ENCODE results near the gene KANSL1. TPM values are rescaled to one million over a fixed set of nuclear protein-coding genes. Genes with fewer than 3 reads are reported as not detected.

The KANSL1 gene
- total and polyA plus RNA-seq, 2 of the 4 experiments (the other 2 are of a cell fraction) = 19.1 to 49.6 TPM

DNA sequence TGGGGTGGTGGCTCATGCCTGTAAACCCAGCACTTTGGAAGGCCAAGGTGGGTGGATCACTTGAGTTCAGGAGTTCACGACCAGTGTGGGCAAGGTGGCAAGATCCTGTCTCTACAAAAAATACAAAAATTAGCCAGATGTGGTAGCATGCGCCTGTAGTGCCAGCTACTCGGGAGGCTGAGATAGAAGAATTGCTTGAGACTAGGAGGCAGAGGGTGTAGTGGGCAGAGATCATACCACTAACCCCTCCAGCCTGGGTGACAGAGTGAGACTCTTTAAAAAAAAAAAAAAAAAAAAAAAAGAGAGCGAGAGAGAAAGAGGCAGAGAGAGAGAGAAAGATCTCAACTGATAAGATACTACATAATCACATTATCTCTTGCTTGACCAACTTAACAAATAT is 45.9 kb downstream of the KANSL1 start:
- Histone ChIP-seq H3K23ac (ENCODE audit: low read depth, low read length) (no peak overlapping the region), H4K5ac (ENCODE audit: low read depth, low read length) (no peak overlapping the region), H4K20me1 (ENCODE audit: insufficient read depth, low read length) (peaks cover 93% of the 10 kb centered on the region), H4K8ac (ENCODE audit: low read depth in 2 of 2, low read length in 2 of 2) (no peak overlapping the region), H2AK5ac (ENCODE audit: low read depth, low read length) (no peak overlapping the region), H3K27me3 (ENCODE audit: control insufficient read depth, insufficient read depth, low read length) (no peaks in the 10 kb centered on the region), H2AK9ac (replicated peaks; ENCODE audit: low read depth, low read length, poor library complexity) (no peak overlapping the region), H3K56ac (ENCODE audit: extremely low read depth, insufficient read depth, low read length) (no peak overlapping the region), H3K27ac (ENCODE audit: insufficient read depth, low read length) (no peak overlapping the region), H2BK15ac (ENCODE audit: low read depth, low read length) (no peak overlapping the region), H3K4ac (ENCODE audit: low read depth, low read length) (no peak overlapping the region), H3K9ac (ENCODE audit: low read depth, low read length) (no peak overlapping the region), H3K4me1 (ENCODE audit: control insufficient read depth, insufficient read depth, low read length) (peaks cover 3% of the 10 kb centered on the region), H3K79me1 (ENCODE audit: low read depth in 1 of 2, low read length in 2 of 2) (peaks cover 17 to 78% of the 10 kb centered on the region in 2 experiments), H3K9me1 (ENCODE audit: insufficient read depth, low read length) (peaks cover 5% of the 10 kb centered on the region), H3K36me3 (ENCODE audit: control insufficient read depth, insufficient read depth, low read length) (no peaks in the 10 kb centered on the region), H4K91ac (ENCODE audit: insufficient read depth, low read depth, low read length) (no peak overlapping the region), H3K4me2 (ENCODE audit: low read depth, low read length) (no peak overlapping the region), H3K14ac (replicated peaks; ENCODE audit: low read depth, low read length) (no peak overlapping the region), H2BK5ac (ENCODE audit: low read depth, low read length, poor library complexity, severe bottlenecking) (no peak overlapping the region), H3K18ac (ENCODE audit: low read depth, low read length) (no peak overlapping the region), H2BK20ac (ENCODE audit: low read depth, low read length) (no peak overlapping the region), H3K4me3 (ENCODE audit: insufficient read depth, low read depth, low read length) (no peak overlapping the region), H3K9me3 (ENCODE audit: control insufficient read depth, insufficient read depth, low read length) (no peaks in the 10 kb centered on the region), H2BK120ac (ENCODE audit: low read depth, low read length) (no peak overlapping the region), H2AFZ (replicated peaks; ENCODE audit: low read length, poor library complexity) (no peak overlapping the region)
- no peak for ATAC-seq (ENCODE audit: low read depth)
- POLR2A ChIA-PET (ENCODE audit: unreplicated experiment) = no interaction called here
- CTCF ChIA-PET = interaction anchor here (0.6 kb wide), 1 partner anchor 41 kb away, joined by 3 read pairs; no protein-coding TSS in a partner anchor
- no TSS peak for BruUV-seq (replicated peaks)
- dilution Hi-C loops (cut with HindIII; ENCODE audit: low sequenced_read_pairs, unreplicated experiment) (no loop called here), intact Hi-C loops (cut with micrococcal nuclease) (no loop called here), in situ Hi-C loops (cut with MboI; ENCODE audit: low sequenced_read_pairs) (no loop called here)
- no CpG with 5 or more reads among the region's 4 CpGs for WGBS, 2 experiments (ENCODE audit: extremely low coverage in 2 of 2, insufficient read length in 1 of 2)
- TF ChIP-seq CEBPB (IDR thresholded peaks at IDR 0.05; ENCODE audit: low read depth, low read length) (no peak), SMC3 (IDR thresholded peaks at IDR 0.05; ENCODE audit: low read depth, low read length) (no peak), BHLHE40 (IDR thresholded peaks at IDR 0.05; ENCODE audit: low read depth, low read length) (no peak), MXI1 (IDR thresholded peaks at IDR 0.05; ENCODE audit: borderline replicate concordance, low read depth, low read length) (no peak), RAD21 (IDR thresholded peaks at IDR 0.05; ENCODE audit: low read length) (no peak), RCOR1 (IDR thresholded peaks at IDR 0.05; ENCODE audit: insufficient replicate concordance, low read length) (no peak)
- TF ChIP-seq, protein P1, sequence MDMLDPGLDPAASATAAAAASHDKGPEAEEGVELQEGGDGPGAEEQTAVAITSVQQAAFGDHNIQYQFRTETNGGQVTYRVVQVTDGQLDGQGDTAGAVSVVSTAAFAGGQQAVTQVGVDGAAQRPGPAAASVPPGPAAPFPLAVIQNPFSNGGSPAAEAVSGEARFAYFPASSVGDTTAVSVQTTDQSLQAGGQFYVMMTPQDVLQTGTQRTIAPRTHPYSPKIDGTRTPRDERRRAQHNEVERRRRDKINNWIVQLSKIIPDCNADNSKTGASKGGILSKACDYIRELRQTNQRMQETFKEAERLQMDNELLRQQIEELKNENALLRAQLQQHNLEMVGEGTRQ (IDR thresholded peaks at IDR 0.05; ENCODE audit: low read depth, low read length) = no peak
- DNase-seq = no peak

All from IMR-90 (cell line).